ENCODE measurements around the gene LRRC19. TPM values are rescaled to one million over a fixed set of nuclear protein-coding genes. Genes with fewer than 3 reads are reported as not detected.

The LRRC19 gene
- polyA plus RNA-seq, 3 donors = not detected

DNA sequence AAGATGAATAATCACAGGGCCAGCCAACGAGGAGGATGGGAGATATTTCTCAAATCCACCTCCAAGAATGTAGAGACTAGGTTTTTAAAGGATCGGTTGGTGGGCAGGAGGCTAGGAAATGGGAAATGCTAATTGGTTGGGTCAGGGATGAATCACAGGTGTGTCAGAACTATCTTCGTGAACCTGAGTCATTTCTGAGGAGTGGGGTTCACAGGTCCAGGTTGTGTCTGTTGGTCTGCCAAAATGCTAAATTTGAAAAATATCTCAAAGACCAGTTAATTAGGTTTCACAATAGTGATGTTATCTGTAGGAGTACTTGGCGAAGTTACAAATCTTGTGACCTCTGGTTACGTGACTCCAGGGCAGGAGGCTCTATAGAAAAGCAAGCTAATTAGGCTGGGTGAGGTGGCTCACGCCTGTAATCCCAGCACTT, 55.8 kb downstream of the LRRC19 start:
- no peak overlapping the region for H3K4me2 ChIP-seq (replicated peaks; ENCODE audit: extremely low read depth, low read length, poor library complexity, severe bottlenecking)
- WGBS (ENCODE audit: insufficient coverage) = 100% methylated on average over 1 of the region's 6 CpGs
- peaks cover 35% of the 10 kb centered on the region for H3K4me1 Mint-ChIP-seq
- peaks cover 29 to 39% of the 10 kb centered on the region in 2 donors for H3K4me1 ChIP-seq (ENCODE audit: control insufficient read depth in 1 of 2, insufficient read depth in 2 of 2, low read length in 2 of 2)
- H3K9me3 Mint-ChIP-seq = no peaks in the 10 kb centered on the region
- intact Hi-C loops (cut with micrococcal nuclease) = loop anchor here (5.0 kb wide), 1 partner anchor 57 kb away; the partner anchor contains the start of gene CAAP1 (in 2 of the 2)
- no peak overlapping the region for H3K4me3 Mint-ChIP-seq
- no peak overlapping the region for H3K9ac ChIP-seq (ENCODE audit: insufficient read depth, low read length, poor library complexity, severe bottlenecking)
- H3K36me3 ChIP-seq (replicated peaks in 1 of 2; ENCODE audit: control insufficient read depth in 1 of 2, insufficient read depth in 2 of 2, low read length in 2 of 2) = no peaks in the 10 kb centered on the region
- DNase-seq = no peak
- TF ChIP-seq, protein P1, sequence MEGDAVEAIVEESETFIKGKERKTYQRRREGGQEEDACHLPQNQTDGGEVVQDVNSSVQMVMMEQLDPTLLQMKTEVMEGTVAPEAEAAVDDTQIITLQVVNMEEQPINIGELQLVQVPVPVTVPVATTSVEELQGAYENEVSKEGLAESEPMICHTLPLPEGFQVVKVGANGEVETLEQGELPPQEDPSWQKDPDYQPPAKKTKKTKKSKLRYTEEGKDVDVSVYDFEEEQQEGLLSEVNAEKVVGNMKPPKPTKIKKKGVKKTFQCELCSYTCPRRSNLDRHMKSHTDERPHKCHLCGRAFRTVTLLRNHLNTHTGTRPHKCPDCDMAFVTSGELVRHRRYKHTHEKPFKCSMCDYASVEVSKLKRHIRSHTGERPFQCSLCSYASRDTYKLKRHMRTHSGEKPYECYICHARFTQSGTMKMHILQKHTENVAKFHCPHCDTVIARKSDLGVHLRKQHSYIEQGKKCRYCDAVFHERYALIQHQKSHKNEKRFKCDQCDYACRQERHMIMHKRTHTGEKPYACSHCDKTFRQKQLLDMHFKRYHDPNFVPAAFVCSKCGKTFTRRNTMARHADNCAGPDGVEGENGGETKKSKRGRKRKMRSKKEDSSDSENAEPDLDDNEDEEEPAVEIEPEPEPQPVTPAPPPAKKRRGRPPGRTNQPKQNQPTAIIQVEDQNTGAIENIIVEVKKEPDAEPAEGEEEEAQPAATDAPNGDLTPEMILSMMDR (IDR thresholded peaks at IDR 0.05) = no peak
- no peak overlapping the region for H3K27ac ChIP-seq (ENCODE audit: low read depth in 1 of 2, low read length in 2 of 2)
- peaks cover 0 to 1% (median 0%) of the 10 kb centered on the region in 3 donors for H3K27me3 Mint-ChIP-seq (ENCODE audit: low read depth in 3 of 3)
- no peaks in the 10 kb centered on the region for H3K27me3 ChIP-seq (ENCODE audit: control insufficient read depth in 2 of 2, insufficient read depth in 2 of 2, low read length in 2 of 2)
- H3K79me2 ChIP-seq (ENCODE audit: insufficient read depth, low read length) = peaks cover 23% of the 10 kb centered on the region
- H3K4me3 ChIP-seq (replicated peaks in 1 of 3; ENCODE audit: low read depth in 2 of 3, low read length in 3 of 3) = no peak overlapping the region
- H3K9me3 ChIP-seq (replicated peaks in 1 of 2; ENCODE audit: control insufficient read depth in 1 of 2, insufficient read depth in 1 of 2, low read length in 2 of 2) = no peaks in the 10 kb centered on the region
- no peaks in the 10 kb centered on the region for H4K20me1 ChIP-seq (ENCODE audit: insufficient read depth, low read length)
- H3K27ac Mint-ChIP-seq = no peak overlapping the region
- no peak overlapping the region for H2AFZ ChIP-seq (ENCODE audit: insufficient read depth, low read depth, low read length, poor library complexity, severe bottlenecking)
- H3K36me3 Mint-ChIP-seq = no peaks in the 10 kb centered on the region

DNA sequence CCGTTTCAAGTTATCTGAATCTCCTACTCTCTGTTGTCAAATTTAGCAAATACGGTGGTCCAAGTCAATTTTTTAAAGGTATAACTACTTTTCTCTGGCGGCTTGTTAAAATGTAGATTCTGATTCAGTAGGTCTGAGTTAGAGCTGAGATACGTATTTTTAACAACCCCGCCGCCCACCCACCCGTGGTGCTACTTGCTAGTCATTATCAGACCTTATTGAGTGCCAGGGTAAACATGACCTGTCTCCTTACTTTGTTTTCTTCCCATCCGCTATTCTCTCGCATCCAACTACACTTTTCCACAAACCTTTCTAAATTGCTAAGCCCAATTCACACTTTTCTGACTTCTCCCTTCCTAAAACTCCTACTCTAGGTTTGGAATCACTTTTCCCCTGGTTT, 57.7 kb downstream of the LRRC19 start:
- Mint-ChIP-seq H3K27me3 (ENCODE audit: low read depth in 3 of 3) (peaks cover 0 to 1% (median 0%) of the 10 kb centered on the region in 3 donors), H3K27ac (peak overlapping the region; percentile 99 to 100 (median 100)), H3K4me1 (peaks cover 30% of the 10 kb centered on the region), H3K9me3 (peaks cover 0 to under 1% (median 0%) of the 10 kb centered on the region in 7 donors), H3K4me3 (peak overlapping the region; percentile 91 to 96), H3K36me3 (peaks cover 3 to 14% of the 10 kb centered on the region in 2 donors)
- no peaks in the 10 kb centered on the region for H4K20me1 ChIP-seq (ENCODE audit: insufficient read depth, low read length)
- peak overlapping the region; percentile 98 for H3K9ac ChIP-seq (ENCODE audit: insufficient read depth, low read length, poor library complexity, severe bottlenecking)
- TF ChIP-seq, protein P1 (IDR thresholded peaks at IDR 0.05) = no peak
- peaks cover 0 to 9% of the 10 kb centered on the region in 2 donors for H3K36me3 ChIP-seq (replicated peaks in 1 of 2; ENCODE audit: control insufficient read depth in 1 of 2, insufficient read depth in 2 of 2, low read length in 2 of 2)
- H2AFZ ChIP-seq (ENCODE audit: insufficient read depth, low read depth, low read length, poor library complexity, severe bottlenecking) = peak overlapping the region; percentile 86
- H3K4me3 ChIP-seq (replicated peaks in 1 of 3; ENCODE audit: low read depth in 2 of 3, low read length in 3 of 3) = peak overlapping the region; percentile 79 to 90 (median 87)
- peaks cover 17 to 26% of the 10 kb centered on the region in 2 donors for H3K4me1 ChIP-seq (ENCODE audit: control insufficient read depth in 1 of 2, insufficient read depth in 2 of 2, low read length in 2 of 2)
- no peaks in the 10 kb centered on the region for H3K9me3 ChIP-seq (replicated peaks in 1 of 2; ENCODE audit: control insufficient read depth in 1 of 2, insufficient read depth in 1 of 2, low read length in 2 of 2)
- peak overlapping the region; percentile 91 to 100 for H3K27ac ChIP-seq (ENCODE audit: low read depth in 1 of 2, low read length in 2 of 2)
- H3K27me3 ChIP-seq (ENCODE audit: control insufficient read depth in 2 of 2, insufficient read depth in 2 of 2, low read length in 2 of 2) = no peaks in the 10 kb centered on the region
- peak overlapping the region; percentile 82 for H3K4me2 ChIP-seq (replicated peaks; ENCODE audit: extremely low read depth, low read length, poor library complexity, severe bottlenecking)
- peaks cover 42% of the 10 kb centered on the region for H3K79me2 ChIP-seq (ENCODE audit: insufficient read depth, low read length)
- 20% methylated on average over 1 of the region's 9 CpGs for WGBS (ENCODE audit: insufficient coverage)
- intact Hi-C loops (cut with micrococcal nuclease) = loop anchor here (5.0 kb wide), 1 partner anchor 55 kb away; the partner anchor contains the start of gene CAAP1 (in 2 of the 2)
- no peak for DNase-seq

All from CD14-positive monocyte (primary cell).